GM23338 (cell line): Measurements from ENCODE around the gene LDLRAD3.

ENCODE experiments used
- CREB1 ChIP-seq: fragments of 250-450 bp; sonication (Bioruptor Pico); IDR thresholded peaks from 2 replicates; pipeline ENCODE4 v1.5.0; 2020; ENCODE audit warnings: low read depth, mild to moderate bottlenecking, moderate library complexity
- EZH2 ChIP-seq: fragments of 200-600 bp; sonication (generic); IDR thresholded peaks from one replicate; pipeline ENCODE4 v1.8.0; 2017; ENCODE audit warnings: antibody characterized with exemption, mild to moderate bottlenecking, low read depth; ENCODE audit not compliant: unreplicated experiment
- EZH2phosphoT487 ChIP-seq: fragments of 200-600 bp; sonication (generic); IDR thresholded peaks from one replicate; pipeline ENCODE4 v1.8.1; 2018; ENCODE audit warnings: antibody characterized with exemption; ENCODE audit not compliant: unreplicated experiment
- JUNB ChIP-seq: IDR thresholded peaks from one replicate; pipeline ENCODE4 v1.6.1; 2016; ENCODE audit warnings: antibody characterized with exemption; ENCODE audit not compliant: unreplicated experiment
- POLR2AphosphoS5 ChIP-seq: IDR thresholded peaks from 2 replicates; pipeline ENCODE4 v1.6.1; 2016; ENCODE audit warnings: antibody characterized with exemption, low read depth
- REST ChIP-seq: IDR thresholded peaks from one replicate; pipeline ENCODE4 v1.6.1; 2018; ENCODE audit warnings: antibody characterized with exemption; ENCODE audit not compliant: unreplicated experiment
- ZNF331 ChIP-seq: fragments of 250-450 bp; sonication (Bioruptor Pico); IDR thresholded peaks from 2 replicates; pipeline ENCODE4 v1.5.0; 2020; ENCODE audit warnings: low read depth, mild to moderate bottlenecking, moderate library complexity
- TF ChIP-seq, protein P1 (sequence below), 2 experiments: fragments of 200-600 bp in 1 of 2; sonication (generic) in 1 of 2; conservative IDR thresholded peaks; 2 replicates each; pipeline versions ENCODE4 v1.5.1 to v1.6.1; 2016 to 2017; ENCODE audit warnings: antibody characterized with exemption in 2 of 2, low read depth in 2 of 2, mild to moderate bottlenecking in 2 of 2, moderate library complexity in 1 of 2
- TF ChIP-seq, protein P2 (sequence below): IDR thresholded peaks from 2 replicates; pipeline ENCODE4 v1.6.1; 2016; ENCODE audit warnings: antibody characterized with exemption

DNA sequence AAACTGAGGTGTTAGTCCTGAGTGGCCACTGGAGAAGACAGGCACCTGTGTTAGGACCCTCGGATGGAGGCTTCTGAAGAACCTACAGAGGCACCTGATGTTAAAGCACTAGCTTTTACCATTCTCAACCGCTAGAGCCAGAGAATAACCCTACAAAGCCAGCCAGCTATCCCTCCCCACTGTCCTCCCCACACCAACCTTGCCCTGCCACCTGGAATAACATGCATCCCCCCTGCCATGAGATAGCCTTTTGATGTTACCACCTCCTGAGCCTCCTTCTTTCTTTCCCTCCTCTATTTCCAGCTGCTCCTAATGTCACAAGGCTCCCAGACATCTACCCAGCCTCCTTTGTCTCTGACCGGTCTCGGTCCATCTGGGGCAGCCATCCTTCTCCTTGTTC is 317.2 kb downstream of the LDLRAD3 start:
- TF ChIP-seq EZH2 (no peak), JUNB (no peak), POLR2AphosphoS5 (no peak), EZH2phosphoT487 (no peak), REST (no peak), CREB1 (CRISPR knock-in tag) (no peak), ZNF331 (CRISPR knock-in tag) (no peak)
- TF ChIP-seq, protein P1, sequence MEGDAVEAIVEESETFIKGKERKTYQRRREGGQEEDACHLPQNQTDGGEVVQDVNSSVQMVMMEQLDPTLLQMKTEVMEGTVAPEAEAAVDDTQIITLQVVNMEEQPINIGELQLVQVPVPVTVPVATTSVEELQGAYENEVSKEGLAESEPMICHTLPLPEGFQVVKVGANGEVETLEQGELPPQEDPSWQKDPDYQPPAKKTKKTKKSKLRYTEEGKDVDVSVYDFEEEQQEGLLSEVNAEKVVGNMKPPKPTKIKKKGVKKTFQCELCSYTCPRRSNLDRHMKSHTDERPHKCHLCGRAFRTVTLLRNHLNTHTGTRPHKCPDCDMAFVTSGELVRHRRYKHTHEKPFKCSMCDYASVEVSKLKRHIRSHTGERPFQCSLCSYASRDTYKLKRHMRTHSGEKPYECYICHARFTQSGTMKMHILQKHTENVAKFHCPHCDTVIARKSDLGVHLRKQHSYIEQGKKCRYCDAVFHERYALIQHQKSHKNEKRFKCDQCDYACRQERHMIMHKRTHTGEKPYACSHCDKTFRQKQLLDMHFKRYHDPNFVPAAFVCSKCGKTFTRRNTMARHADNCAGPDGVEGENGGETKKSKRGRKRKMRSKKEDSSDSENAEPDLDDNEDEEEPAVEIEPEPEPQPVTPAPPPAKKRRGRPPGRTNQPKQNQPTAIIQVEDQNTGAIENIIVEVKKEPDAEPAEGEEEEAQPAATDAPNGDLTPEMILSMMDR (conservative IDR thresholded peaks at IDR 0.05; ENCODE audit: low read depth in 2 of 2), result no peak
- TF ChIP-seq, protein P2, sequence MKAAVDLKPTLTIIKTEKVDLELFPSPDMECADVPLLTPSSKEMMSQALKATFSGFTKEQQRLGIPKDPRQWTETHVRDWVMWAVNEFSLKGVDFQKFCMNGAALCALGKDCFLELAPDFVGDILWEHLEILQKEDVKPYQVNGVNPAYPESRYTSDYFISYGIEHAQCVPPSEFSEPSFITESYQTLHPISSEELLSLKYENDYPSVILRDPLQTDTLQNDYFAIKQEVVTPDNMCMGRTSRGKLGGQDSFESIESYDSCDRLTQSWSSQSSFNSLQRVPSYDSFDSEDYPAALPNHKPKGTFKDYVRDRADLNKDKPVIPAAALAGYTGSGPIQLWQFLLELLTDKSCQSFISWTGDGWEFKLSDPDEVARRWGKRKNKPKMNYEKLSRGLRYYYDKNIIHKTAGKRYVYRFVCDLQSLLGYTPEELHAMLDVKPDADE, result no peak
